MM.1S (cell line): ENCODE data around the gene ZIC5.

ENCODE experiments used
- DNase-seq: peaks from one replicate; pipeline ENCODE4 v3.0.0-alpha.2; 2015
- H2AFZ ChIP-seq: fragments of 300-600 bp; sonication (generic); 2 replicates; pipeline ENCODE4 v1.6.0; 2016; ENCODE audit warnings: antibody characterized with exemption, low read length
- H3F3A ChIP-seq: fragments of 300-600 bp; sonication (generic); 2 replicates; pipeline ENCODE4 v1.6.1; 2016; ENCODE audit warnings: mild to moderate bottlenecking, antibody characterized with exemption, low read length, moderate library complexity, mixed read lengths; ENCODE audit not compliant: insufficient read depth
- H3K27ac ChIP-seq: fragments of 300-600 bp; sonication (generic); 2 replicates; pipeline ENCODE4 v1.5.1; 2016; ENCODE audit warnings: mild to moderate bottlenecking, low read length
- H3K27me3 ChIP-seq: fragments of 300-600 bp; sonication (generic); replicated peaks from 2 replicates; pipeline ENCODE4 v1.6.0; 2016; ENCODE audit warnings: low read length; ENCODE audit not compliant: insufficient read depth
- H3K36me3 ChIP-seq: fragments of 300-600 bp; sonication (generic); replicated peaks from 2 replicates; pipeline ENCODE4 v1.6.1; 2016; ENCODE audit warnings: mild to moderate bottlenecking, low read length, mixed read lengths; ENCODE audit not compliant: insufficient read depth
- H3K4me1 ChIP-seq: fragments of 300-600 bp; sonication (generic); 2 replicates; pipeline ENCODE4 v1.6.1; 2016; ENCODE audit warnings: low read length, mixed read lengths
- H3K4me2 ChIP-seq: fragments of 300-600 bp; sonication (generic); 2 replicates; pipeline ENCODE4 v1.6.0; 2016; ENCODE audit warnings: low read depth, low read length
- H3K4me3 ChIP-seq: fragments of 300-600 bp; sonication (generic); 2 replicates; pipeline ENCODE4 v1.5.1; 2016; ENCODE audit warnings: low read length, mixed read lengths
- H3K79me2 ChIP-seq: fragments of 300-600 bp; sonication (generic); 2 replicates; pipeline ENCODE4 v1.6.1; 2016; ENCODE audit warnings: mixed run types, low read length, mixed read lengths
- H3K9ac ChIP-seq: fragments of 300-600 bp; sonication (generic); 2 replicates; pipeline ENCODE4 v1.6.1; 2016; ENCODE audit warnings: low read length, mixed read lengths
- H3K9me2 ChIP-seq: fragments of 300-600 bp; sonication (generic); replicated peaks from 2 replicates; pipeline ENCODE4 v1.6.1; 2016; ENCODE audit warnings: mild to moderate bottlenecking, low read length, mixed read lengths; ENCODE audit not compliant: insufficient read depth
- H3K9me3 ChIP-seq: fragments of 300-600 bp; sonication (generic); replicated peaks from 2 replicates; pipeline ENCODE4 v1.6.1; 2016; ENCODE audit warnings: mild to moderate bottlenecking, low read length, mixed read lengths; ENCODE audit not compliant: insufficient read depth
- H4K20me1 ChIP-seq: fragments of 300-600 bp; sonication (generic); 2 replicates; pipeline ENCODE4 v1.6.1; 2016; ENCODE audit warnings: mild to moderate bottlenecking, low read length, moderate library complexity, mixed read lengths; ENCODE audit not compliant: insufficient read depth
- EZH2 ChIP-seq: fragments of 300-600 bp; sonication (generic); optimal IDR thresholded peaks from 2 replicates; pipeline ENCODE3; 2017; ENCODE audit warnings: low read depth, mild to moderate bottlenecking, antibody characterized with exemption, low read length, mixed read lengths
- EZH2phosphoT487 ChIP-seq: fragments of 300-600 bp; sonication (generic); IDR thresholded peaks from 2 replicates; pipeline ENCODE4 v1.6.1; 2018; ENCODE audit warnings: antibody characterized with exemption, low read length
- TF ChIP-seq, protein P1 (sequence below): fragments of 300-600 bp; sonication (generic); IDR thresholded peaks from 2 replicates; pipeline ENCODE4 v1.5.1; 2016; ENCODE audit warnings: antibody characterized with exemption, low read length, mixed read lengths

Gene ZIC5

DNA sequence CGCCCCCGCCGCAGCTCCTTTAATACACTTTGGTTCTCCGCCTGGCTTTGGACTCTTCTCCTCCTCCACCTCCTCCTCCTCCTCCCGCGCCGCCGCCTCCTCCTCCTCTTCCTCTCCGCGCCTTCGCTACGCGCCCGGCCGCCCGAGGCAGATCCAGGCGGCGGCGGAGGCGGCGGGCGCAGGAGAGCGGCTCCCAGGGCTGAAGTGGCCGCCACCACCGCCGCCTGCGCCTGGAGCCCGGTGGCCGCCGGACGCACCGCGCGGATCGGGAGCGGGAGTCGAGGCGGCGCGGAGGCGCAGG is 10.1 kb upstream of the ZIC5 start, which contains the start of gene ZIC2:
ZIC2 (plus strand) TSS at position 50 of the 301 bp plus-strand sequence. CDS start 281 bp downstream, outside the sequence.
- Histone ChIP-seq H3K4me3 (peak within 1 kb of the TSS; percentile 77), H3K36me3 (no peaks in the 10 kb centered on the region), H3K9me2 (no peaks in the 10 kb centered on the region), H3F3A (no peaks in the 10 kb centered on the region), H3K79me2 (no peaks in the 10 kb centered on the region), H3K9ac (peak within 1 kb of the TSS; percentile 51; the same call in 1 of the 2 replicates), H4K20me1 (no peaks in the 10 kb centered on the region), H2AFZ (peak within 1 kb of the TSS; percentile 83; the same call in 1 of the 2 replicates), H3K4me2 (peak within 1 kb of the TSS; percentile 81), H3K9me3 (no peaks in the 10 kb centered on the region), H3K27ac (no peak within 1 kb of the TSS), H3K4me1 (no peaks in the 10 kb centered on the region), H3K27me3 (peaks cover 10% of the 10 kb centered on the region; the same call in 1 of the 2 replicates)
- TF ChIP-seq EZH2phosphoT487 (no peak), EZH2 (no peak)
- TF ChIP-seq, protein P1, sequence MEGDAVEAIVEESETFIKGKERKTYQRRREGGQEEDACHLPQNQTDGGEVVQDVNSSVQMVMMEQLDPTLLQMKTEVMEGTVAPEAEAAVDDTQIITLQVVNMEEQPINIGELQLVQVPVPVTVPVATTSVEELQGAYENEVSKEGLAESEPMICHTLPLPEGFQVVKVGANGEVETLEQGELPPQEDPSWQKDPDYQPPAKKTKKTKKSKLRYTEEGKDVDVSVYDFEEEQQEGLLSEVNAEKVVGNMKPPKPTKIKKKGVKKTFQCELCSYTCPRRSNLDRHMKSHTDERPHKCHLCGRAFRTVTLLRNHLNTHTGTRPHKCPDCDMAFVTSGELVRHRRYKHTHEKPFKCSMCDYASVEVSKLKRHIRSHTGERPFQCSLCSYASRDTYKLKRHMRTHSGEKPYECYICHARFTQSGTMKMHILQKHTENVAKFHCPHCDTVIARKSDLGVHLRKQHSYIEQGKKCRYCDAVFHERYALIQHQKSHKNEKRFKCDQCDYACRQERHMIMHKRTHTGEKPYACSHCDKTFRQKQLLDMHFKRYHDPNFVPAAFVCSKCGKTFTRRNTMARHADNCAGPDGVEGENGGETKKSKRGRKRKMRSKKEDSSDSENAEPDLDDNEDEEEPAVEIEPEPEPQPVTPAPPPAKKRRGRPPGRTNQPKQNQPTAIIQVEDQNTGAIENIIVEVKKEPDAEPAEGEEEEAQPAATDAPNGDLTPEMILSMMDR, result no peak
- DNase-seq, result no peak

DNA sequence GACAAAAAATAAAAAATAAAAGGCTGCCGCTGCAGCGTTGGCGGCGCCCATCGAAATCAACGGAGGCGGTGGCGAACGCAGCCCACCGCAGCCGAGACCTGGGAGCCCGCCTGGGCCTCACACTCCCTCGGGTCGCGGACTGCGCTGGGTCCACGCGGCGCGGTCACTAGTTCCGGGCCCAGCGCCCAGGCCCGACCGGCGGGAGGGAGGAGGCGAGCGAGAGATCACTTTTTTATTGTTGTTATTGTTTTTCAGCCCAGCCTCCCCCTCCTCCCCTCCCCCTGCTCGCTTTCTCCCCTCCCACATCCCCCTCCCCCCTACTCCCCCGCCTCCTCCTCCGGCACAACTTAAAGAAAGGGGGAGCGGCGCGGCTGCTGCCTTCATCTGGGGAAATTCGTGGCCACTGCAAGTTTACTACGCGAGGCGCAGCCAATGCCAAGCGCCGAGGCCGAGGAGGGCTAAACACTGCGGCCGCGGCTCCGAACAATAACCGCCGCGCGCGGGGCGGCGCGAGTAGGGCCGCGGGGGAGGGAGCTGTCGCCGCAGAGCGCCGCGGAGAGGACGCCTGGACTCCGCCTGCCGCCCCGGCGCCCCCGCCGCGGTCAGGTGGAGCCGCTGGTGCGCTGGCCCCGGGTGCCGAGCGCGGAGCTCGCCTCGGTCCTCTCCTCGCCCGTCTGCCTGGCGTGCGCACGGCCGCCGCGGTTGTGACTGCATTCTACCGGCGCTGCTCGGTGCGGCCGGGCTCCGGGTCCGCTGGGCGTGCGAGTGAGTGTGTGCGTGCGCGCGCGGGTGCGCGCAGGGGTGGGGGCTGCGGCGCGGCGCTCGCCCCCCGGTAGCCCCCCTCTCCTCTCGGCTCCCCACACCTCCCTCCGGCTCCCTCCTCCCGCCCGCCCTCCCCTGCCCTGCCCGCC is 9.5 kb upstream of the ZIC5 start:
- Histone ChIP-seq H3F3A (no peaks in the 10 kb centered on the region), H3K27ac (no peak overlapping the region), H3K9me2 (no peaks in the 10 kb centered on the region), H3K4me1 (no peaks in the 10 kb centered on the region), H3K9ac (peak overlapping the region; percentile 51; the same call in 1 of the 2 replicates), H3K9me3 (no peaks in the 10 kb centered on the region), H3K4me2 (peak overlapping the region; percentile 81), H3K4me3 (peak overlapping the region; percentile 77), H4K20me1 (no peaks in the 10 kb centered on the region), H2AFZ (peak overlapping the region; percentile 83; the same call in 1 of the 2 replicates), H3K27me3 (peaks cover 10% of the 10 kb centered on the region; the same call in 1 of the 2 replicates), H3K36me3 (no peaks in the 10 kb centered on the region), H3K79me2 (no peaks in the 10 kb centered on the region)
- TF ChIP-seq, protein P1, result no peak
- TF ChIP-seq EZH2phosphoT487 (no peak), EZH2 (no peak)
- DNase-seq, result peak; percentile 61

- H3K79me2 ChIP-seq, result no peaks in the 10 kb centered on the region
- peak overlapping the region; percentile 51; the same call in 1 of the 2 replicates for H3K9ac ChIP-seq
- peaks cover 11% of the 10 kb centered on the region; the same call in 1 of the 2 replicates for H3K27me3 ChIP-seq
- no peak overlapping the region for H3K27ac ChIP-seq
- DNase-seq, result peak; percentile 85
- no peaks in the 10 kb centered on the region for H4K20me1 ChIP-seq
- H3K4me1 ChIP-seq, result no peaks in the 10 kb centered on the region
- H3K9me2 ChIP-seq, result no peaks in the 10 kb centered on the region
- no peaks in the 10 kb centered on the region for H3F3A ChIP-seq
- TF ChIP-seq EZH2 (no peak), EZH2phosphoT487 (no peak)
- TF ChIP-seq, protein P1, result no peak
- H2AFZ ChIP-seq, result peak overlapping the region; percentile 83
- H3K4me3 ChIP-seq, result peak overlapping the region; percentile 77
- peak overlapping the region; percentile 89 for H3K4me2 ChIP-seq
- no peaks in the 10 kb centered on the region for H3K9me3 ChIP-seq
- no peaks in the 10 kb centered on the region for H3K36me3 ChIP-seq
Observed at GRCh38 chr13:99980201-99980823, 8.7 kb upstream of the ZIC5 start.
